ENCODE data around the gene TBC1D14.

The TBC1D14 gene

GRCh38 chr4:6876440-6876839 is 33.2 kb upstream of the TBC1D14 start:
- no peak for TF ChIP-seq SUZ12 (IDR thresholded peaks at IDR 0.05; ENCODE audit: extremely low read depth, insufficient read depth, insufficient read length)
- no peak for TF ChIP-seq ZNF274 (IDR thresholded peaks at IDR 0.05; ENCODE audit: low read depth, low read length)
- TF ChIP-seq YY1 (IDR thresholded peaks at IDR 0.05; ENCODE audit: insufficient read depth, insufficient read length): no peak
- Histone ChIP-seq H3K27me3 (ENCODE audit: insufficient read depth, insufficient read length) (no peaks in the 10 kb centered on the region), H3K4me1 (ENCODE audit: insufficient read depth, insufficient read length) (peaks cover 6% of the 10 kb centered on the region), H3K9ac (ENCODE audit: insufficient read length, low read depth) (no peak overlapping the region), H3K4me3 (ENCODE audit: insufficient read length, low read depth) (no peak overlapping the region), H3K36me3 (ENCODE audit: insufficient read depth, insufficient read length, low read length) (peaks cover 83% of the 10 kb centered on the region), H3K9me3 (ENCODE audit: insufficient read depth, low read length) (no peaks in the 10 kb centered on the region)
- no peak for DNase-seq (ENCODE audit: low read depth, low spot score)

- no peak for DNase-seq (ENCODE audit: low read depth, low spot score)
- H3K9me3 ChIP-seq (ENCODE audit: insufficient read depth, low read length): no peaks in the 10 kb centered on the region
- no peak for TF ChIP-seq ZNF274 (IDR thresholded peaks at IDR 0.05; ENCODE audit: low read depth, low read length)
- TF ChIP-seq SUZ12 (IDR thresholded peaks at IDR 0.05; ENCODE audit: extremely low read depth, insufficient read depth, insufficient read length): no peak
- no peak for TF ChIP-seq YY1 (IDR thresholded peaks at IDR 0.05; ENCODE audit: insufficient read depth, insufficient read length)
- peaks cover 83% of the 10 kb centered on the region for H3K36me3 ChIP-seq (ENCODE audit: insufficient read depth, insufficient read length, low read length)
- no peak overlapping the region for H3K9ac ChIP-seq (ENCODE audit: insufficient read length, low read depth)
- no peaks in the 10 kb centered on the region for H3K27me3 ChIP-seq (ENCODE audit: insufficient read depth, insufficient read length)
- H3K4me3 ChIP-seq (ENCODE audit: insufficient read length, low read depth): no peak overlapping the region
- peaks cover 6% of the 10 kb centered on the region for H3K4me1 ChIP-seq (ENCODE audit: insufficient read depth, insufficient read length)
Measured at GRCh38 chr4:6877067-6877466, 32.6 kb upstream of the TBC1D14 start.

- Histone ChIP-seq H3K4me3 (ENCODE audit: insufficient read length, low read depth) (no peak overlapping the region), H3K9ac (ENCODE audit: insufficient read length, low read depth) (no peak overlapping the region), H3K4me1 (ENCODE audit: insufficient read depth, insufficient read length) (peaks cover 6% of the 10 kb centered on the region), H3K9me3 (ENCODE audit: insufficient read depth, low read length) (no peaks in the 10 kb centered on the region), H3K27me3 (ENCODE audit: insufficient read depth, insufficient read length) (no peaks in the 10 kb centered on the region), H3K36me3 (ENCODE audit: insufficient read depth, insufficient read length, low read length) (peaks cover 82% of the 10 kb centered on the region)
- no peak for DNase-seq (ENCODE audit: low read depth, low spot score)
- no peak for TF ChIP-seq ZNF274 (IDR thresholded peaks at IDR 0.05; ENCODE audit: low read depth, low read length)
- TF ChIP-seq YY1 (IDR thresholded peaks at IDR 0.05; ENCODE audit: insufficient read depth, insufficient read length): no peak
- no peak for TF ChIP-seq SUZ12 (IDR thresholded peaks at IDR 0.05; ENCODE audit: extremely low read depth, insufficient read depth, insufficient read length)
Measured at GRCh38 chr4:6878451-6879059, 31.1 kb upstream of the TBC1D14 start.

GRCh38 chr4:6880691-6881090 is 28.9 kb upstream of the TBC1D14 start:
- no peak for DNase-seq (ENCODE audit: low read depth, low spot score)
- no peak overlapping the region for H3K9ac ChIP-seq (ENCODE audit: insufficient read length, low read depth)
- H3K9me3 ChIP-seq (ENCODE audit: insufficient read depth, low read length): no peaks in the 10 kb centered on the region
- TF ChIP-seq ZNF274 (IDR thresholded peaks at IDR 0.05; ENCODE audit: low read depth, low read length) (no peak), SUZ12 (IDR thresholded peaks at IDR 0.05; ENCODE audit: extremely low read depth, insufficient read depth, insufficient read length) (no peak), YY1 (IDR thresholded peaks at IDR 0.05; ENCODE audit: insufficient read depth, insufficient read length) (no peak)
- peaks cover 66% of the 10 kb centered on the region for H3K36me3 ChIP-seq (ENCODE audit: insufficient read depth, insufficient read length, low read length)
- no peak overlapping the region for H3K4me3 ChIP-seq (ENCODE audit: insufficient read length, low read depth)
- peaks cover 10% of the 10 kb centered on the region for H3K4me1 ChIP-seq (ENCODE audit: insufficient read depth, insufficient read length)
- no peaks in the 10 kb centered on the region for H3K27me3 ChIP-seq (ENCODE audit: insufficient read depth, insufficient read length)

GRCh38 chr4:6881908-6882307 is 27.7 kb upstream of the TBC1D14 start:
- peaks cover 13% of the 10 kb centered on the region for H3K4me1 ChIP-seq (ENCODE audit: insufficient read depth, insufficient read length)
- no peaks in the 10 kb centered on the region for H3K9me3 ChIP-seq (ENCODE audit: insufficient read depth, low read length)
- no peak for TF ChIP-seq YY1 (IDR thresholded peaks at IDR 0.05; ENCODE audit: insufficient read depth, insufficient read length)
- no peak for TF ChIP-seq SUZ12 (IDR thresholded peaks at IDR 0.05; ENCODE audit: extremely low read depth, insufficient read depth, insufficient read length)
- no peak for TF ChIP-seq ZNF274 (IDR thresholded peaks at IDR 0.05; ENCODE audit: low read depth, low read length)
- no peak for DNase-seq (ENCODE audit: low read depth, low spot score)
- no peak overlapping the region for H3K4me3 ChIP-seq (ENCODE audit: insufficient read length, low read depth)
- peaks cover 58% of the 10 kb centered on the region for H3K36me3 ChIP-seq (ENCODE audit: insufficient read depth, insufficient read length, low read length)
- H3K9ac ChIP-seq (ENCODE audit: insufficient read length, low read depth): no peak overlapping the region
- H3K27me3 ChIP-seq (ENCODE audit: insufficient read depth, insufficient read length): no peaks in the 10 kb centered on the region

GRCh38 chr4:6884341-6884870 is 25.2 kb upstream of the TBC1D14 start:
- Histone ChIP-seq H3K27me3 (ENCODE audit: insufficient read depth, insufficient read length) (no peaks in the 10 kb centered on the region), H3K4me1 (ENCODE audit: insufficient read depth, insufficient read length) (peaks cover 13% of the 10 kb centered on the region), H3K9ac (ENCODE audit: insufficient read length, low read depth) (no peak overlapping the region), H3K36me3 (ENCODE audit: insufficient read depth, insufficient read length, low read length) (peaks cover 41% of the 10 kb centered on the region), H3K4me3 (ENCODE audit: insufficient read length, low read depth) (no peak overlapping the region), H3K9me3 (ENCODE audit: insufficient read depth, low read length) (no peaks in the 10 kb centered on the region)
- TF ChIP-seq ZNF274 (IDR thresholded peaks at IDR 0.05; ENCODE audit: low read depth, low read length) (no peak), YY1 (IDR thresholded peaks at IDR 0.05; ENCODE audit: insufficient read depth, insufficient read length) (no peak), SUZ12 (IDR thresholded peaks at IDR 0.05; ENCODE audit: extremely low read depth, insufficient read depth, insufficient read length) (no peak)
- DNase-seq (ENCODE audit: low read depth, low spot score): no peak

GRCh38 chr4:6885953-6886557 is 23.6 kb upstream of the TBC1D14 start:
- peak overlapping the region; percentile 46 for H3K9ac ChIP-seq (ENCODE audit: insufficient read length, low read depth)
- H3K36me3 ChIP-seq (ENCODE audit: insufficient read depth, insufficient read length, low read length): peaks cover 27% of the 10 kb centered on the region
- peaks cover 14% of the 10 kb centered on the region for H3K9me3 ChIP-seq (ENCODE audit: insufficient read depth, low read length)
- DNase-seq (ENCODE audit: low read depth, low spot score): no peak
- H3K4me1 ChIP-seq (ENCODE audit: insufficient read depth, insufficient read length): peaks cover 13% of the 10 kb centered on the region
- no peaks in the 10 kb centered on the region for H3K27me3 ChIP-seq (ENCODE audit: insufficient read depth, insufficient read length)
- H3K4me3 ChIP-seq (ENCODE audit: insufficient read length, low read depth): no peak overlapping the region
- no peak for TF ChIP-seq YY1 (IDR thresholded peaks at IDR 0.05; ENCODE audit: insufficient read depth, insufficient read length)
- TF ChIP-seq SUZ12 (IDR thresholded peaks at IDR 0.05; ENCODE audit: extremely low read depth, insufficient read depth, insufficient read length): no peak
- TF ChIP-seq ZNF274 (IDR thresholded peaks at IDR 0.05; ENCODE audit: low read depth, low read length): no peak
